Small intestine (tissue), 7 donors: ENCODE measurements around the gene SEMA4B. TPM values are rescaled to one million over a fixed set of nuclear protein-coding genes. Genes with fewer than 3 reads are reported as not detected.

Source experiments
- DNase-seq, 2 donors: peaks; one replicate each; pipeline versions ENCODE4 v3.0.0 to v3.0.0-alpha.2; 2013
- FAIRE-seq: peaks from 2 replicates; lab custom pipeline; 2012; peaks lifted over from hg19 to GRCh38; lab: Jason Lieb, UNC
- H3K27ac ChIP-seq, 3 donors: one replicate each; pipeline ENCODE4 v1.5.1; 2013; ENCODE audit warnings: low read length in 2 of 3, mild to moderate bottlenecking in 2 of 3, control low read depth in 1 of 3, inconsistent platforms in 1 of 3, low read depth in 1 of 3, moderate library complexity in 1 of 3
- H3K27me3 ChIP-seq, 3 donors: one replicate each; pipeline ENCODE4 v1.6.1; 2013; ENCODE audit warnings: low read length in 3 of 3, inconsistent platforms in 1 of 3; ENCODE audit not compliant: control insufficient read depth in 3 of 3, insufficient read depth in 3 of 3
- H3K36me3 ChIP-seq, 3 donors: one replicate each; pipeline ENCODE4 v1.6.1; 2013; ENCODE audit warnings: low read length in 3 of 3, inconsistent platforms in 1 of 3, low read depth in 1 of 3, mild to moderate bottlenecking in 1 of 3, moderate library complexity in 1 of 3; ENCODE audit not compliant: control insufficient read depth in 3 of 3, insufficient read depth in 2 of 3
- H3K4me1 ChIP-seq, 3 donors: one replicate each; pipeline ENCODE4 v1.6.1; 2013; ENCODE audit warnings: low read length in 2 of 3, inconsistent platforms in 1 of 3, low read depth in 1 of 3, mild to moderate bottlenecking in 1 of 3, moderate library complexity in 1 of 3; ENCODE audit not compliant: control insufficient read depth in 3 of 3, insufficient read depth in 2 of 3
- H3K4me3 ChIP-seq, 3 donors: one replicate each; pipeline ENCODE4 v1.5.1; 2013; ENCODE audit warnings: low read length in 3 of 3, control low read depth in 1 of 3, inconsistent platforms in 1 of 3, low read depth in 1 of 3, mild to moderate bottlenecking in 1 of 3, moderate library complexity in 1 of 3
- H3K9me3 ChIP-seq, 2 donors: one replicate each; pipeline ENCODE4 v1.6.1; 2013; ENCODE audit warnings: low read depth in 1 of 2, low read length in 1 of 2; ENCODE audit not compliant: control insufficient read depth in 2 of 2, insufficient read depth in 1 of 2
- WGBS, 3 donors: extraction: QIAGEN DNeasy Blood & Tissue Kit; methylation state at CpG; one replicate each; pipeline ENCODE4 v1.1.7; 2013; 5-methylcytosine and 5-hydroxymethylcytosine counted together
- polyA plus RNA-seq, 4 donors: library from polyadenylated mRNA; stranded (reverse) in 3 of 4; unstranded in 1 of 4; fragments of 200-250 nt in 3 of 4; fragments of 120-200 nt in 1 of 4; gene quantifications; one replicate each; pipeline versions ENCODE4 v1.2.1 to v1.2.3, GENCODE V29; 2013
- donor health status: healthy with polysubstance abuse.
- donor health status: control.
- donor health status: control.
- donor health status: Bipolar disorder and iron deficiency.
- donor health status: healthy.

Gene SEMA4B
- polyA plus RNA-seq, 4 donors, result 26.2 to 47.2 (median 34.8) TPM

GRCh38 chr15:90222547-90222946 is 21.4 kb downstream of the SEMA4B start:
- peaks cover 19 to 91% (median 24%) of the 10 kb centered on the region in 3 donors for H3K36me3 ChIP-seq
- H3K9me3 ChIP-seq, result no peaks in the 10 kb centered on the region
- H3K27me3 ChIP-seq, result no peaks in the 10 kb centered on the region
- H3K4me1 ChIP-seq, result peaks cover 0 to 5% (median 0%) of the 10 kb centered on the region in 3 donors
- no peak for FAIRE-seq
- H3K4me3 ChIP-seq, result no peak overlapping the region
- DNase-seq, result no peak
- H3K27ac ChIP-seq, result no peak overlapping the region
- 73 to 85% (median 78%) methylated on average over 2 of the region's 2 CpGs for WGBS, 3 donors

GRCh38 chr15:90223441-90224165 is 22.5 kb downstream of the SEMA4B start:
- no peak for DNase-seq
- Histone ChIP-seq H3K27ac (no peak overlapping the region), H3K4me3 (no peak overlapping the region), H3K36me3 (peaks cover 21 to 91% (median 35%) of the 10 kb centered on the region in 3 donors), H3K9me3 (no peaks in the 10 kb centered on the region), H3K27me3 (no peaks in the 10 kb centered on the region), H3K4me1 (peaks cover 0 to 5% (median 0%) of the 10 kb centered on the region in 3 donors)
- WGBS, 3 donors, result 94 to 95% (median 95%) methylated on average over 22 of the region's 22 CpGs
- FAIRE-seq, result no peak

- FAIRE-seq (no peak), DNase-seq (no peak)
- Histone ChIP-seq H3K4me1 (peaks cover 0 to 12% (median 2%) of the 10 kb centered on the region in 3 donors), H3K27ac (no peak overlapping the region), H3K9me3 (no peaks in the 10 kb centered on the region), H3K36me3 (peaks cover 28 to 91% (median 40%) of the 10 kb centered on the region in 3 donors), H3K27me3 (no peaks in the 10 kb centered on the region), H3K4me3 (no peak overlapping the region)
- WGBS, 3 donors, result 93 to 96% (median 94%) methylated on average over 17 of the region's 17 CpGs
Observed at GRCh38 chr15:90225047-90225446, 23.9 kb downstream of the SEMA4B start.

GRCh38 chr15:90225504-90226234 is 24.5 kb downstream of the SEMA4B start:
- Histone ChIP-seq H3K27me3 (no peaks in the 10 kb centered on the region), H3K4me3 (no peak overlapping the region), H3K4me1 (peaks cover 0 to 18% (median 2%) of the 10 kb centered on the region in 3 donors), H3K36me3 (peaks cover 28 to 94% (median 43%) of the 10 kb centered on the region in 3 donors), H3K9me3 (no peaks in the 10 kb centered on the region), H3K27ac (no peak overlapping the region)
- DNase-seq, result no peak
- FAIRE-seq, result no peak
- WGBS, 3 donors, result 84 to 87% (median 86%) methylated on average over 12 to 18 of the region's 18 CpGs

- no peaks in the 10 kb centered on the region for H3K9me3 ChIP-seq
- WGBS, 3 donors, result 88 to 93% (median 90%) methylated on average over 7 of the region's 7 CpGs
- H3K36me3 ChIP-seq, result peaks cover 26 to 94% (median 42%) of the 10 kb centered on the region in 3 donors
- no peak for FAIRE-seq
- DNase-seq, result no peak
- no peaks in the 10 kb centered on the region for H3K27me3 ChIP-seq
- no peak overlapping the region for H3K27ac ChIP-seq
- peaks cover 0 to 28% (median 2%) of the 10 kb centered on the region in 3 donors for H3K4me1 ChIP-seq
- H3K4me3 ChIP-seq, result no peak overlapping the region
Observed at GRCh38 chr15:90227336-90227735, 26.2 kb downstream of the SEMA4B start.

- H3K27me3 ChIP-seq, result no peaks in the 10 kb centered on the region
- 79 to 87% (median 81%) methylated on average over 38 of the region's 38 CpGs for WGBS, 3 donors
- FAIRE-seq (no peak), DNase-seq (no peak)
- no peak overlapping the region for H3K4me3 ChIP-seq
- H3K36me3 ChIP-seq, result peaks cover 26 to 87% (median 42%) of the 10 kb centered on the region in 3 donors
- H3K9me3 ChIP-seq, result no peaks in the 10 kb centered on the region
- peaks cover 0 to 30% (median 2%) of the 10 kb centered on the region in 3 donors for H3K4me1 ChIP-seq
- peak overlapping the region in 1 of 3 donors; percentile 45 for H3K27ac ChIP-seq
Observed at GRCh38 chr15:90227816-90228772, 27.0 kb downstream of the SEMA4B start.

GRCh38 chr15:90228960-90229359 is 27.8 kb downstream of the SEMA4B start:
- WGBS, 3 donors, result 86 to 94% (median 90%) methylated on average over 15 of the region's 15 CpGs
- Histone ChIP-seq H3K27ac (peak overlapping the region; percentile 3 to 48 (median 45)), H3K27me3 (no peaks in the 10 kb centered on the region), H3K9me3 (no peaks in the 10 kb centered on the region), H3K36me3 (peaks cover 21 to 78% (median 37%) of the 10 kb centered on the region in 3 donors), H3K4me3 (no peak overlapping the region), H3K4me1 (peaks cover 0 to 30% (median 2%) of the 10 kb centered on the region in 3 donors)
- FAIRE-seq (no peak), DNase-seq (no peak)
